Activated T-helper 1 cell treated with anti-CD3 and anti-CD28 coated beads, Interleukin-12 subunit alpha, Interleukin-12 subunit beta, Interleukin-2, Interleukin-4 antibody, amounts not matched to agents 30 ng/mL and 10 ng/mL and 1 ng/mL, durations not matched to agents 14 hours and 24 hours and 36 hours (primary cell): ENCODE results near the gene RFPL1. TPM values are rescaled to one million over a fixed set of nuclear protein-coding genes. Genes with fewer than 3 reads are reported as not detected.

Experiments used
- DNase-seq: peaks from one replicate; pipeline ENCODE4 v3.0.0; 2021; ENCODE audit warnings: low spot score
- H3K27ac Mint-ChIP-seq: one replicate; pipeline ENCODE4 v1.8.0; 2021; ENCODE audit warnings: mild to moderate bottlenecking, mixed read lengths
- H3K27me3 Mint-ChIP-seq: one replicate; pipeline ENCODE4 v1.8.0; 2022; ENCODE audit warnings: mild to moderate bottlenecking, moderate library complexity, mixed read lengths; ENCODE audit not compliant: insufficient read depth
- H3K36me3 Mint-ChIP-seq: one replicate; pipeline ENCODE4 v1.8.0; 2021; ENCODE audit warnings: low read depth, mixed read lengths
- H3K4me1 Mint-ChIP-seq: one replicate; pipeline ENCODE4 v1.8.0; 2021; ENCODE audit warnings: low read depth, mixed read lengths
- H3K4me3 Mint-ChIP-seq: one replicate; pipeline ENCODE4 v1.8.0; 2021; ENCODE audit warnings: mild to moderate bottlenecking, moderate library complexity, mixed read lengths
- H3K9me3 Mint-ChIP-seq: one replicate; pipeline ENCODE4 v1.8.0; 2021; ENCODE audit warnings: mixed read lengths
- intact Hi-C: fragments of 100-400 bp; cut with micrococcal nuclease; formaldehyde crosslinking; loops from one replicate; pipeline ENCODE4 v1.15.1; 2024
- total RNA-seq: library from RNA; stranded (reverse); gene quantifications from 2 replicates; pipeline ENCODE4 v1.2.3, GENCODE V29; 2022

Gene RFPL1
- total RNA-seq, 1 donor from 2014 or later, result not detected

DNA sequence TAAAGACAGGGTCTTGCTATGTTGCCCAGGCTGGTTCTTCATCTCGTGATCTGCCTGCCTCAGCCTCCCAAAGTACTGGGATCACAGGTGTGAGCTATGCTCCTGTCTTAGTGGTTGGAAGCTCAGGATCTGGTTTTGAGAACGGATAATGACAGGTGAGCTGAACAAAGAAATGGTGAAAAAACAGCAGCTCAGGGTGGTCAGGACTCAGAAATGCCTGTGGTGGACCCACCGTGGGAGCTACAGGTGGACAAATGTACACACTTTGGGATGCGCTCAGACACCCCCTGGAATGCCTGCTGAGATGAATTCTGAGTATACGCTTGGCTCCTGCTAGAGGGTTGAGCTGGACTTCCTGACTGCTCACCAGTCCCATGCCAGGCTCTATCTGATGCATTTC is 9.5 kb downstream of the RFPL1 start:
- Mint-ChIP-seq H3K36me3 (no peaks in the 10 kb centered on the region), H3K9me3 (no peaks in the 10 kb centered on the region), H3K4me1 (no peaks in the 10 kb centered on the region), H3K27me3 (no peaks in the 10 kb centered on the region), H3K4me3 (no peak overlapping the region), H3K27ac (no peak overlapping the region)
- intact Hi-C loops, result no loop called here
- no peak for DNase-seq

DNA sequence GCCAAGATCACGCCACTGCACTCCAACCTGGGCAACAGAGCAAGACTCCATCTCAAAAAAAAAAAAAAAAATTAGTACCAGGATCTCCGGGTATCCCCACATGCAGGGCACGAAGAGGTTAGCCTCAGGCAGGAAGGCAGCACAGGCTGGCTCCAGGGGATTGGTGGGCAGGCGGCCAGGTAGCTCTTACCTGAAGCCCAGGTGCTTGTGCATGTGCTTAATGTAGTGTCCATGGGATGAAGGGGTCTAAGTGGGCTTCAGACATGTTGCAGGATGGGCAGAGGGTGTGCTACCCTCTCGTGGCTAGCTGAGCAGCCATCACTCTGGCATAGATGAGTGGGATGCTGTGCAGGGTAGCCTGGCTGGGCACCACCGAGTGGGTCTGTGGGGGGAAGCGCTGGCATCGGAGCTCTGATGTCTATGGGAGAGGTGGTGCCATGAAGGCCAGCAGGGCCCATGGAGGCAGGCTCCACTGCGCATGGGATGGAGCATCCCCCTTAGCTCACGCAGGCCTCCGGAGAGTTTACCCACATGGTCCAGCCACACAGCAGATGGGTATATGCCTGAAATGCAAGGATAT is 11.0 kb downstream of the RFPL1 start:
- no peaks in the 10 kb centered on the region for H3K4me1 Mint-ChIP-seq
- H3K27me3 Mint-ChIP-seq, result no peaks in the 10 kb centered on the region
- no peak overlapping the region for H3K4me3 Mint-ChIP-seq
- no peaks in the 10 kb centered on the region for H3K9me3 Mint-ChIP-seq
- intact Hi-C loops, result no loop called here
- H3K36me3 Mint-ChIP-seq, result no peaks in the 10 kb centered on the region
- no peak overlapping the region for H3K27ac Mint-ChIP-seq
- DNase-seq, result no peak

DNA sequence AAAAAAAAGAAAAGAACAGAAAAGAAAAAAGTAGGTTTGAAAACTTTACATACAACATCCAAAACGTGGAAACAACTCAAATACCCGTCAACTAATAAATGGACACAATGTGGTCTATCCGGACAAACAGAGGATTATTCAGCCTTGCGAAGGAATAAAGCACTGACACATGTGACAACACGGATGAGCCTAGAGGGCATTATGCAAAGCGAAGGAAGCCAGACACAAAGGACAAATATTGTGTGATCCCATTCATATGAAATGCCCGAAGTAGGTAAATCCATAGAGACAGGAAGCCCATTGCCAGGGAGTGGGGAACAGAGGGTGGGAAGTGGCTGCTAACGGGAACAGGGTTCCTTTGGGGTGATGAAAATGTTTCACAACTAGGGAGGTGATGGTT is 11.8 kb downstream of the RFPL1 start:
- no peak overlapping the region for H3K4me3 Mint-ChIP-seq
- H3K4me1 Mint-ChIP-seq, result no peaks in the 10 kb centered on the region
- no peaks in the 10 kb centered on the region for H3K27me3 Mint-ChIP-seq
- H3K36me3 Mint-ChIP-seq, result no peaks in the 10 kb centered on the region
- H3K27ac Mint-ChIP-seq, result no peak overlapping the region
- DNase-seq, result no peak
- intact Hi-C loops, result no loop called here
- H3K9me3 Mint-ChIP-seq, result no peaks in the 10 kb centered on the region

DNA sequence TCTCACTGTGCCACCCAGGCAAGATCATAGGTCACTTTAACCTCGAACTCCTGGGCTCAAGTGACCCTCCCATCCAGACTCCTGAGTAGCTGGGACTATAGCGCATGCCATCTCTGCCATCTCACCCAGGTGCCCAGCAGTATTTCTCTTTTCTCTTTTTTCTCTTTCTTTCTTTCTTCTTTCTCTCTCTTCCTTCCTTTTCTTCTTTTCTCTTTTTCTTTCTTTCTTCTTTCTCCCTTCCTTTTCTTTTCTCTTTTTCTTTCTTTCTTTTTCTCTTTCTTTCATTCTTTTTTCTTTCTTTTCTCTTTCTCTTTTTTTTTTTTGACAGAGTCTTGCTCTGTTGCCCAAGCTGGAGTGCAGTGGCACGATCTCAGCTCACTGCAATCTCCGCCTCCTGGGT is 13.5 kb downstream of the RFPL1 start:
- Mint-ChIP-seq H3K9me3 (no peaks in the 10 kb centered on the region), H3K27ac (no peak overlapping the region), H3K36me3 (no peaks in the 10 kb centered on the region), H3K4me1 (no peaks in the 10 kb centered on the region), H3K4me3 (no peak overlapping the region), H3K27me3 (no peaks in the 10 kb centered on the region)
- intact Hi-C loops, result no loop called here
- no peak for DNase-seq

DNA sequence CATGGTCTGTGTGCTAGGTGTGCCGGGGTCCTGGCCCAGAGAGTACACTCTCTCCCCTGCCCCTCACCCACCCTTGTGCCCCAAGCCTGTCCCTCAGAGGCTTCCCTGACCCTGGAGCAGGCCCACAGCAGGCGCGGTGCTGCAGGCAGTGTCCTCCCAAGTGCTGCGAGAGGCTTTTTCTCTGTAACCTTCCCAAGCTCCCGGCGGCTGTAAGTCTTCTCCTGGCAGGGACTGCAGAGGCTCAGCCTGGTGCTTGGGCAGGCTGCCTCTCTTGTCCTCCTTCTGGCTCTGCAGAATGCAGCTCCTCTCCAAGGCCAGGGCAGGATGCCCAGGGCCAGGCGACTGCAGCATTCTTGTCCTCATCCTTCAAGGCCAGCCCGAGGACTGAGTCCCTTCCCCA is 15.9 kb downstream of the RFPL1 start:
- intact Hi-C loops, result no loop called here

DNA sequence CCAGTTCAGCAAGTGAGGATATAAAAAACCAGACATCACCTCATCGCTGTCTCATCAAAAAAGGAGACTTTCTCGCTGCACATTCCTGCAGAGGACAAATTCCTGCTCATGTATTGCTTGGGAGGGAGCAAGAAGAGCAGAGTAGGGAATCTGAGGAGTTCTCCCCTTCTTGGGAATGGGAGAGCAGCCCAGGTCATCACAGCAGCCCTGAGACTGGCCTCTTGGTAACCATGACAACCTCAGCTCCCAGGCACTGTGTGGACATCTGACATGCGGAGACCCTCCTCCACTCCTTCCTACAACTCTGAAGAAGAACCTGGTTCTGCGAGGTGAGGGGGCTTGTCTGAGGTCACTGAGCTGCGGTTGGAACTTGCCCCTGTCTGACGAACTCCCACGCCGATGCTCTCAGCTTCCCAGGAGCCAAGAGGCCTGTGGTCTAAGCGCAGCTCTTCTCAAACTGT is 17.9 kb downstream of the RFPL1 start:
- H3K27ac Mint-ChIP-seq, result no peak overlapping the region
- H3K4me3 Mint-ChIP-seq, result no peak overlapping the region
- intact Hi-C loops, result no loop called here
- peaks cover 4% of the 10 kb centered on the region for H3K27me3 Mint-ChIP-seq
- DNase-seq, result no peak
- no peaks in the 10 kb centered on the region for H3K9me3 Mint-ChIP-seq
- H3K4me1 Mint-ChIP-seq, result no peaks in the 10 kb centered on the region
- H3K36me3 Mint-ChIP-seq, result no peaks in the 10 kb centered on the region

More for the DNA sequence above, 15.9 kb downstream of the RFPL1 start:
- Mint-ChIP-seq H3K36me3 (no peaks in the 10 kb centered on the region), H3K27me3 (peaks cover 4% of the 10 kb centered on the region), H3K9me3 (no peaks in the 10 kb centered on the region), H3K4me3 (no peak overlapping the region), H3K4me1 (no peaks in the 10 kb centered on the region), H3K27ac (no peak overlapping the region)
- no peak for DNase-seq

DNA sequence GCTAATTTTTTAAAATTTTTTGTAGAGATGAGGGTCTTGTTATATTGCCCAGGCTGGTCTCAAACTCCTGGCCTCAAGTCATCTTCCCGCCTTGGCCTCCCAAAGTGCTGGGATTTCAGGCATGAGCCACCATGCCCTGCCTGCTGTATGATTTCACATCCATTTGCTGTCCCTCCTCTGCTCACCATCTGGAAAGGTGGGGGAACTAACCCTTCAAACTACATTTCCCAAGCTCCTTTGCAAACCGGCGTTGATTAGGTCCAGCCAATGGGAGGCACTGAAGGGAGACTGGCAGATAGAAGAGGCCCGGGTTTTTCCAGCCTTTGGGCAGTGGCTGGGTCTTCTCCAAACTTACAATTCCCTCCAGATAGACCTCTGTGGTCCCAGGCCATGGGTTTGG is 19.3 kb downstream of the RFPL1 start:
- Mint-ChIP-seq H3K36me3 (no peaks in the 10 kb centered on the region), H3K27ac (no peak overlapping the region), H3K4me3 (no peak overlapping the region), H3K4me1 (no peaks in the 10 kb centered on the region), H3K9me3 (no peaks in the 10 kb centered on the region), H3K27me3 (peaks cover 4% of the 10 kb centered on the region)
- no peak for DNase-seq
- intact Hi-C loops, result no loop called here

DNA sequence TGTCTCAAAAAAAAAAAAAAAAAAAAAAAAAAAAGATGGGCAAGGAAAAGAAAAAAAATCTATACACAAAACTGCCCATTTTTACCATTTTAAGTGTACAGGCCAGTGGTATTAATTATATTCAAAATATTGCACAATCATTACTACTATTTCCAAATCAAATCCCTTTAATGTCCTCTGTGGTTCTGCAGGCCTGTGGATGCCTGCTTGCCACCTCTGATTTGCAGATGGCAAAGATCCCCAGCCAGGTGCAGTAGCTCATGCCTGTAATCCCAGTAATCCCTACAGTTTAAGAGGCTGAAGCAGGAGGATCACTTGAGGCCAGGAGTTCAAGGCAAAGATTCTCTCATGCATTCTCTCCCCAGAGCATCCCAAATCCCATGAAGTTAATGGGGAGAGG is 20.2 kb downstream of the RFPL1 start:
- Mint-ChIP-seq H3K27ac (no peak overlapping the region), H3K9me3 (no peaks in the 10 kb centered on the region), H3K4me3 (no peak overlapping the region), H3K4me1 (no peaks in the 10 kb centered on the region), H3K27me3 (peaks cover 4% of the 10 kb centered on the region), H3K36me3 (no peaks in the 10 kb centered on the region)
- DNase-seq, result no peak
- intact Hi-C loops, result no loop called here

DNA sequence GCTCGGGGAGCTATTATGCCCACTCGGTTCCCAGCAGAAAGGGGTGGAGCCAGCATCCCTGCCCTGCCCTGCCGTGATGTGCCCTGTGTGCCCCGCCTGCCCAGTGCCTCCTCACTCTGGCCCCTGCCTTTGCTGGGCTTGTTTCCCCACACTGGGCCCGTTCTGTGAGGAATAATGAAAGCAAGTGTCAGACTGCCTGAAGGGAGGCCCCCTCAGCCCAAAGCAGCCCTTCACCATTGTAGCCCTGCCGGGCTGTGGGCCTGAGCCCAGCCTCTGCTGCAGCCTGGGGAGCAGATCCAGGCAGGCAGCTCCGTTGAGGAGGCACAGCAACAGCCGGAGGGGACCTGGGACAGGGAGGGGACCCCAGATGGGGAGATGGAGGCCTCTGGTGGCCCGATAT is 21.4 kb downstream of the RFPL1 start:
- intact Hi-C loops, result no loop called here
- no peak for DNase-seq
- no peak overlapping the region for H3K27ac Mint-ChIP-seq
- H3K9me3 Mint-ChIP-seq, result no peaks in the 10 kb centered on the region
- no peaks in the 10 kb centered on the region for H3K4me1 Mint-ChIP-seq
- H3K36me3 Mint-ChIP-seq, result no peaks in the 10 kb centered on the region
- H3K27me3 Mint-ChIP-seq, result peaks cover 4% of the 10 kb centered on the region
- no peak overlapping the region for H3K4me3 Mint-ChIP-seq

DNA sequence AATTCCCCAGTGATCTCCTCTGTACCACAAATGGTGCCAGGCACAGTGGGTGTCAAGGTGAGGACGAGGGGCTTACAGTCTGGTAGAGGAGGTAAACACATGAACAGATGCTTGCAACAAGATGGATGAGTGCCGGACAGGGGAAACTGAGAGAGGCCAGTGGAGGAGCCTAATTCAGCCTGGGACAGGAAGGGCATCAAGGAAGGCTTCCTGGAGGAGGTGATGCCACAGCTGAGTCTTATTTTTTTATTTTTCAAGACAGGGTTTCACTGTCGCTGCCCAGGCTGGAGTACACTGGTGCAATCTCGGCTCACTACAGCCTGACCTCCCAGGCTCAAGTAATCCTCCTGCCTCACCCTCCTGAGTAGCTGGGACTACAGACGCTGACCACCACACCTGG is 22.9 kb downstream of the RFPL1 start:
- DNase-seq, result no peak
- Mint-ChIP-seq H3K27me3 (peaks cover 4% of the 10 kb centered on the region), H3K9me3 (no peaks in the 10 kb centered on the region), H3K27ac (no peak overlapping the region), H3K36me3 (no peaks in the 10 kb centered on the region), H3K4me1 (no peaks in the 10 kb centered on the region), H3K4me3 (no peak overlapping the region)
- intact Hi-C loops, result no loop called here

DNA sequence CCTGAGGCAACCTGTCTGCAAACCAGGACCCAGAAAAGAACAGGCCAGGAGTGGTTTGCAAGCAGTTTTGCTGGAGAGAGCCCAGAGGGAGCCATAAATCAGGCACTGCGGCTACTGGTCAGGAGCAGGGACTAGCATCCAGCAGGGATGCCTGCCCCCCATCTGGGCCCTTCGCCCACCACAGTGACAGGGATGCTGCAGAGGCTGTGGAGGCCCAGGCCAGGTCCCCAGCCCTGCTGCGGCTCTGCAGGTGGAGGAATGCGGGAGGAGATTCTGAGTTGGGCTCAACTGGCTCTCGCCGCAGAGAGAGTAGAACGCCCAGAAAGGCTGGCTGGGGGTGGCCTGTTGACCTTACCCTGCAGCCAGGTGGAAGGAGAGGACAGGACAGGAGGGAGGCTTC is 25.2 kb downstream of the RFPL1 start:
- Mint-ChIP-seq H3K36me3 (no peaks in the 10 kb centered on the region), H3K27me3 (peaks cover 6% of the 10 kb centered on the region), H3K27ac (no peak overlapping the region), H3K4me1 (no peaks in the 10 kb centered on the region), H3K9me3 (no peaks in the 10 kb centered on the region), H3K4me3 (no peak overlapping the region)
- intact Hi-C loops, result no loop called here
- DNase-seq, result no peak

DNA sequence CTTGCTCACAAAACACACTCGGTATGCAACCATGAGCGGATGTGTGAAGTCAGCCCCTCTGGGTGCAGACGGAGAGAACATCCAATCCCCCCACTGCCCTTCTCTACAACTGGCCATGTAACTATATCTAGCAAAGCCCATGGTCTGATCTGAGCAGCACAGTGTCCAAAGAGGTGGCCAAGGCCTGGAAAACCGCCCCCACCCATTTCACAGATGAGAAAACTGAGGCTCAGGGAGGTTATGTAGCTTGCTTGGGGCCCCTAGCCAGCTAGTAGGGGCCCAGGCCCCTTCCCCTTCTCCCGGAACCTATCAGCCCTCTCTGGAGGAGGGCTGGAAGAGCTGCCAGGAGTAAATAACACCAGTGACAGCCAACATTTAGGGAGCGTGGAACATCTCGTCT is 26.2 kb downstream of the RFPL1 start:
- peaks cover 11% of the 10 kb centered on the region for H3K27me3 Mint-ChIP-seq
- no peaks in the 10 kb centered on the region for H3K4me1 Mint-ChIP-seq
- no peak overlapping the region for H3K27ac Mint-ChIP-seq
- no peak for DNase-seq
- intact Hi-C loops, result no loop called here
- no peak overlapping the region for H3K4me3 Mint-ChIP-seq
- H3K9me3 Mint-ChIP-seq, result no peaks in the 10 kb centered on the region
- H3K36me3 Mint-ChIP-seq, result no peaks in the 10 kb centered on the region

DNA sequence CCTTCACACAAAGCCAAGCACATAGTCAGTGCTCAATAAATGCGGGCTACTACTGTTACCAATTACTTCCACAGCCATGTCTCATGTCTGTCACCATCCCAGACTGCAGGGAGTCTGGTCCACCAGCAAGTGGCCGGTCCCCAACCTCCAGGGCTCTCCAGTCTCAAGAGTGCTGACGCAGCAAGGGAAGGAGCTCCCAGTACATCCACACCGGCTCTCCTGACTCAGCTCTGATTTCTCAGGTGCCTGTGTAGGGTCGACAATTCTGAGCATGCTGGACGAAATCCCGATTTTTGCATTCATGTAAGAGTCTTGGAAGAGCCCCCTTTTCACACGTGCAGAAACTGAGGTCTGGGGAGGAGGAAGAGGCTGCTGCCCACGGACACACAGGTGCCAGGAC is 31.4 kb downstream of the RFPL1 start:
- H3K4me3 Mint-ChIP-seq, result peak overlapping the region; percentile 62
- DNase-seq, result no peak
- H3K4me1 Mint-ChIP-seq, result peaks cover 6% of the 10 kb centered on the region
- no peaks in the 10 kb centered on the region for H3K36me3 Mint-ChIP-seq
- no peaks in the 10 kb centered on the region for H3K9me3 Mint-ChIP-seq
- H3K27me3 Mint-ChIP-seq, result peaks cover 16% of the 10 kb centered on the region
- no peak overlapping the region for H3K27ac Mint-ChIP-seq
- intact Hi-C loops, result loop anchor here (1.0 to 5.0 kb wide), 3 partner anchors 52 to 81 kb away; partner anchors contain the start of gene AP1B1
